IMR-90 (cell line): Measurements from ENCODE around the gene FLT1. TPM values are rescaled to one million over a fixed set of nuclear protein-coding genes. Genes with fewer than 3 reads are reported as not detected.

ENCODE experiments used
- ATAC-seq: fragments of 200-7000 bp; cut with Tn5 transposase; 2 replicates; pipeline ENCODE4 v1.9.1; 2020; ENCODE audit warnings: low read depth, mild to moderate bottlenecking, moderate library complexity
- BruUV-seq: library from RNA; stranded (reverse); fragments of 400-500 nt; replicated peaks from 2 replicates; lab custom pipeline; 2021; lab: Mats Ljungman, UMichigan
- CTCF ChIA-PET: fragments of 300-600 bp; formaldehyde crosslinking; extraction: SDS; loops from one replicate; lab custom pipeline; 2021; ENCODE audit warnings: antibody characterized with exemption; lab: Yijun Ruan, JAX
- POLR2A ChIA-PET: fragments of 300-600 bp; sonication (Branson Sonifier 250); formaldehyde crosslinking; loops from one replicate; lab custom pipeline; 2022; ENCODE audit warnings: antibody characterized with exemption; ENCODE audit not compliant: unreplicated experiment; lab: Charles Lee
- DNase-seq: peaks from one replicate; pipeline ENCODE4 v3.0.0; 2013
- H2AFZ ChIP-seq: replicated peaks from 2 replicates; pipeline ENCODE3; 2013; ENCODE audit warnings: low read length, mild to moderate bottlenecking; ENCODE audit not compliant: poor library complexity
- H2AK5ac ChIP-seq: 2 replicates; pipeline ENCODE4 v1.6.1; 2013; ENCODE audit warnings: low read depth, low read length, inconsistent platforms
- H2AK9ac ChIP-seq: replicated peaks from 2 replicates; pipeline ENCODE3; 2013; ENCODE audit warnings: mild to moderate bottlenecking, low read depth, low read length, moderate library complexity; ENCODE audit not compliant: poor library complexity
- H2BK120ac ChIP-seq: 2 replicates; pipeline ENCODE4 v1.6.1; 2013; ENCODE audit warnings: low read depth, low read length, inconsistent platforms
- H2BK15ac ChIP-seq: 3 replicates; pipeline ENCODE4 v1.6.1; 2013; ENCODE audit warnings: low read depth, low read length, inconsistent platforms
- H2BK20ac ChIP-seq: 2 replicates; pipeline ENCODE4 v1.6.1; 2013; ENCODE audit warnings: low read depth, mild to moderate bottlenecking, inconsistent platforms, low read length, moderate library complexity
- H2BK5ac ChIP-seq: 2 replicates; pipeline ENCODE4 v1.6.1; 2013; ENCODE audit warnings: mild to moderate bottlenecking, low read depth, low read length, inconsistent platforms; ENCODE audit not compliant: poor library complexity, severe bottlenecking
- H3K14ac ChIP-seq: replicated peaks from 2 replicates; pipeline ENCODE4 v1.6.1; 2013; ENCODE audit warnings: low read depth, low read length, inconsistent platforms
- H3K18ac ChIP-seq: 2 replicates; pipeline ENCODE4 v1.6.1; 2013; ENCODE audit warnings: low read depth, low read length, control low read depth
- H3K23ac ChIP-seq: 2 replicates; pipeline ENCODE4 v1.6.1; 2013; ENCODE audit warnings: low read depth, low read length, inconsistent platforms
- H3K27ac ChIP-seq: 2 replicates; pipeline ENCODE4 v1.5.1; 2013; ENCODE audit warnings: mild to moderate bottlenecking, control low read depth, low read length; ENCODE audit not compliant: insufficient read depth
- H3K27me3 ChIP-seq: 2 replicates; pipeline ENCODE4 v1.6.1; 2013; ENCODE audit warnings: low read length; ENCODE audit not compliant: control insufficient read depth, insufficient read depth
- H3K36me3 ChIP-seq: 2 replicates; pipeline ENCODE4 v1.6.1; 2013; ENCODE audit warnings: low read length, mixed read lengths; ENCODE audit not compliant: control insufficient read depth, insufficient read depth
- H3K4ac ChIP-seq: 2 replicates; pipeline ENCODE4 v1.6.1; 2013; ENCODE audit warnings: low read depth, low read length, inconsistent platforms
- H3K4me1 ChIP-seq: 2 replicates; pipeline ENCODE4 v1.6.1; 2013; ENCODE audit warnings: low read length, mixed read lengths; ENCODE audit not compliant: control insufficient read depth, insufficient read depth
- H3K4me2 ChIP-seq: 2 replicates; pipeline ENCODE4 v1.6.1; 2013; ENCODE audit warnings: low read depth, mild to moderate bottlenecking, control low read depth, low read length, moderate library complexity
- H3K4me3 ChIP-seq: 2 replicates; pipeline ENCODE4 v1.5.1; 2013; ENCODE audit warnings: low read depth, mild to moderate bottlenecking, control low read depth, low read length, moderate library complexity; ENCODE audit not compliant: insufficient read depth
- H3K56ac ChIP-seq: 2 replicates; pipeline ENCODE4 v1.6.1; 2013; ENCODE audit warnings: low read length, inconsistent platforms; ENCODE audit not compliant: insufficient read depth; ENCODE audit errors: extremely low read depth
- H3K79me1 ChIP-seq, 2 experiments: 2 replicates each; pipeline ENCODE4 v1.6.1; 2013; ENCODE audit warnings: low read length in 2 of 2, inconsistent platforms in 1 of 2, low read depth in 1 of 2
- H3K9ac ChIP-seq: 2 replicates; pipeline ENCODE4 v1.6.1; 2013; ENCODE audit warnings: low read depth, low read length, control low read depth
- H3K9me1 ChIP-seq: 2 replicates; pipeline ENCODE4 v1.6.1; 2013; ENCODE audit warnings: low read length, inconsistent platforms; ENCODE audit not compliant: insufficient read depth
- H3K9me3 ChIP-seq: 2 replicates; pipeline ENCODE4 v1.6.1; 2013; ENCODE audit warnings: low read length; ENCODE audit not compliant: control insufficient read depth, insufficient read depth
- H4K20me1 ChIP-seq: 2 replicates; pipeline ENCODE4 v1.6.1; 2013; ENCODE audit warnings: low read length, inconsistent platforms; ENCODE audit not compliant: insufficient read depth
- H4K5ac ChIP-seq: 2 replicates; pipeline ENCODE4 v1.6.1; 2013; ENCODE audit warnings: mild to moderate bottlenecking, low read depth, low read length, control low read depth
- H4K8ac ChIP-seq, 2 experiments: 2 replicates each; pipeline ENCODE4 v1.6.1; 2013; ENCODE audit warnings: low read depth in 2 of 2, low read length in 2 of 2, control low read depth in 1 of 2, inconsistent platforms in 1 of 2
- H4K91ac ChIP-seq: 2 replicates; pipeline ENCODE4 v1.6.1; 2013; ENCODE audit warnings: low read depth, low read length, inconsistent platforms; ENCODE audit not compliant: insufficient read depth
- BHLHE40 ChIP-seq: fragments of 150-350 bp; IDR thresholded peaks from 2 replicates; pipeline ENCODE4 v1.6.1; 2016; ENCODE audit warnings: mild to moderate bottlenecking, low read depth, low read length
- CEBPB ChIP-seq: IDR thresholded peaks from 2 replicates; pipeline ENCODE4 v1.6.1; 2012; ENCODE audit warnings: low read depth, low read length, improper control_type of control experiment
- CHD1 ChIP-seq: IDR thresholded peaks from 2 replicates; pipeline ENCODE4 v1.6.1; 2012; ENCODE audit warnings: low read depth, low read length, improper control_type of control experiment
- CTCF ChIP-seq: conservative IDR thresholded peaks from 2 replicates; pipeline ENCODE4 v1.5.1; 2012; ENCODE audit warnings: mild to moderate bottlenecking, low read depth, low read length, improper control_type of control experiment
- ELK1 ChIP-seq: fragments of 150-350 bp; IDR thresholded peaks from 2 replicates; pipeline ENCODE4 v1.6.1; 2016; ENCODE audit warnings: low read depth, mild to moderate bottlenecking, low read length, moderate library complexity, borderline replicate concordance
- FOS ChIP-seq: fragments of 150-350 bp; IDR thresholded peaks from 2 replicates; pipeline ENCODE4 v1.6.1; 2016; ENCODE audit warnings: low read depth, low read length
- MAZ ChIP-seq: IDR thresholded peaks from 2 replicates; pipeline ENCODE4 v1.6.1; 2012; ENCODE audit warnings: low read depth, mild to moderate bottlenecking, low read length, improper control_type of control experiment, moderate library complexity, borderline replicate concordance
- RAD21 ChIP-seq: IDR thresholded peaks from 2 replicates; pipeline ENCODE4 v1.6.1; 2012; ENCODE audit warnings: low read length, improper control_type of control experiment
- RCOR1 ChIP-seq: IDR thresholded peaks from 2 replicates; pipeline ENCODE4 v1.6.1; 2012; ENCODE audit warnings: mild to moderate bottlenecking, low read length, improper control_type of control experiment; ENCODE audit not compliant: insufficient replicate concordance
- RFX5 ChIP-seq: IDR thresholded peaks from 2 replicates; pipeline ENCODE4 v1.8.0; 2012; ENCODE audit warnings: low read depth, mild to moderate bottlenecking, low read length, moderate library complexity
- SMC3 ChIP-seq: fragments of 150-350 bp; IDR thresholded peaks from 2 replicates; pipeline ENCODE4 v1.6.1; 2016; ENCODE audit warnings: low read depth, mild to moderate bottlenecking, antibody characterized with exemption, low read length, moderate library complexity
- USF2 ChIP-seq: fragments of 150-350 bp; IDR thresholded peaks from 2 replicates; pipeline ENCODE4 v1.6.1; 2017; ENCODE audit warnings: mild to moderate bottlenecking, antibody characterized with exemption, low read length, low read depth
- WGBS, 2 experiments: methylation state at CpG; one replicate each; pipeline versions ENCODE4 v1.1.5 to v1.1.7; 2013; ENCODE audit warnings: missing lambda C conversion rate in 2 of 2; ENCODE audit not compliant: insufficient read length in 1 of 2; ENCODE audit errors: extremely low coverage in 2 of 2; 5-methylcytosine and 5-hydroxymethylcytosine counted together
- dilution Hi-C: fragments of 300-500 bp; cut with HindIII; formaldehyde crosslinking; loops from one replicate; pipeline ENCODE4 v1.14.3; 2018; ENCODE audit warnings: low sequenced_read_pairs; ENCODE audit not compliant: unreplicated experiment
- in situ Hi-C: fragments of 300-500 bp; cut with MboI; formaldehyde crosslinking; loops from 3 replicates; pipeline ENCODE4 v1.14.3; 2019; ENCODE audit warnings: low sequenced_read_pairs, inconsistent platforms, mixed read lengths
- intact Hi-C: fragments of 100-400 bp; cut with micrococcal nuclease; formaldehyde crosslinking; loops from 2 replicates; pipeline ENCODE4 v1.10.0; 2022
- polyA plus RNA-seq, 3 experiments: library from polyadenylated mRNA; depleted of rRNA; stranded (reverse); fragments of >200 nt; gene quantifications; 2 replicates each; pipeline ENCODE4 v1.2.3, GENCODE V29; 2012; ENCODE audit warnings: low replicate concordance in 1 of 3
- total RNA-seq: library from RNA; depleted of rRNA; stranded (reverse); fragments of >200 nt; gene quantifications from 2 replicates; pipeline ENCODE4 v1.2.3, GENCODE V29; 2012

The FLT1 gene
- total and polyA plus RNA-seq, 2 of the 4 experiments (the other 2 are of a cell fraction): 4.5 to 10.4 TPM

- POLR2A ChIA-PET: no interaction called here
- no peak overlapping the region for H2AK9ac ChIP-seq
- H2BK15ac ChIP-seq: no peak overlapping the region
- H4K5ac ChIP-seq: no peak overlapping the region
- H3K14ac ChIP-seq: no peak overlapping the region
- peaks cover 3% of the 10 kb centered on the region for H3K4me1 ChIP-seq
- no peak overlapping the region for H3K56ac ChIP-seq
- no peak overlapping the region for H2BK20ac ChIP-seq
- H4K20me1 ChIP-seq: no peaks in the 10 kb centered on the region
- no peak overlapping the region for H2BK120ac ChIP-seq
- TF ChIP-seq MAZ (no peak), RCOR1 (no peak), FOS (no peak), SMC3 (no peak), BHLHE40 (no peak), RFX5 (no peak), ELK1 (no peak), CHD1 (no peak), USF2 (no peak), CEBPB (no peak), CTCF (no peak), RAD21 (no peak)
- H3K4me3 ChIP-seq: no peak overlapping the region
- H3K9ac ChIP-seq: no peak overlapping the region
- no peak overlapping the region for H3K4me2 ChIP-seq
- H2BK5ac ChIP-seq: peak overlapping the region; percentile 53
- ATAC-seq (no peak), DNase-seq (peak; percentile 53)
- no peaks in the 10 kb centered on the region for H3K27me3 ChIP-seq
- H3K27ac ChIP-seq: no peak overlapping the region
- WGBS, 2 experiments: no CpG with 5 or more reads among the region's 1 CpG
- dilution Hi-C loops (no loop called here), in situ Hi-C loops (no loop called here), intact Hi-C loops (no loop called here)
- peaks cover 6% of the 10 kb centered on the region; the same call in 1 of the 2 replicates for H3K9me1 ChIP-seq
- peaks cover 0 to 4% of the 10 kb centered on the region in 2 experiments; a peak in 1 of 4 replicates for H3K79me1 ChIP-seq
- CTCF ChIA-PET: interaction anchor here (0.7 kb wide), 1 partner anchor 10 kb away, joined by 3 read pairs; no protein-coding TSS in a partner anchor
- H2AFZ ChIP-seq: no peak overlapping the region
- H3K36me3 ChIP-seq: no peaks in the 10 kb centered on the region
- no peaks in the 10 kb centered on the region for H3K9me3 ChIP-seq
- H4K91ac ChIP-seq: no peak overlapping the region
- no peak overlapping the region for H4K8ac ChIP-seq
- no peak overlapping the region for H2AK5ac ChIP-seq
- H3K23ac ChIP-seq: no peak overlapping the region
- no peak overlapping the region for H3K18ac ChIP-seq
- no peak overlapping the region for H3K4ac ChIP-seq
- no TSS peak for BruUV-seq
Measured at GRCh38 chr13:28425793-28426192, 69.1 kb downstream of the FLT1 start.
